Bone marrow (tissue), 2 donors: ENCODE results near the gene SEPTIN10.
A peak's percentile ranks its signal among the peaks of the same experiment; 100 is the strongest.
"Not testable (repeated sequence)": the region's sequence is repeated elsewhere in the genome, so short reads cannot be mapped to it uniquely, and the experiment has no call there.

Experiments
- DNase-seq, 2 donors: peaks; one replicate each; lab custom pipeline; 2025; lab: John Stamatoyannopoulos, UW

The SEPTIN10 gene

GRCh38 chr2:109602617-109603188 is 11.1 kb downstream of the SEPTIN10 start:
- DNase-seq, result no peak

- DNase-seq, result no peak
Measured at GRCh38 chr2:109601783-109602182, 12.0 kb downstream of the SEPTIN10 start.

- DNase-seq, result no peak
Measured at GRCh38 chr2:109597283-109597682, 16.5 kb downstream of the SEPTIN10 start.

- no peak for DNase-seq
Measured at GRCh38 chr2:109595644-109596043, 18.1 kb downstream of the SEPTIN10 start.

- no peak for DNase-seq
Measured at GRCh38 chr2:109594246-109594885, 19.4 kb downstream of the SEPTIN10 start.

GRCh38 chr2:109592905-109593304 is 20.9 kb downstream of the SEPTIN10 start:
- no peak for DNase-seq

GRCh38 chr2:109591206-109591605 is 22.6 kb downstream of the SEPTIN10 start:
- DNase-seq, result no peak

- no peak for DNase-seq
Measured at GRCh38 chr2:109586687-109587086, 27.1 kb downstream of the SEPTIN10 start.

GRCh38 chr2:109582928-109583895 is 30.6 kb downstream of the SEPTIN10 start:
- DNase-seq, result no peak

- DNase-seq, result not testable (repeated sequence)
Measured at GRCh38 chr2:109577630-109578029, 36.1 kb downstream of the SEPTIN10 start.

- DNase-seq, result no peak
Measured at GRCh38 chr2:109575373-109575772, 38.4 kb downstream of the SEPTIN10 start.

GRCh38 chr2:109563980-109564550 is 49.7 kb downstream of the SEPTIN10 start:
- no peak for DNase-seq

- DNase-seq, result no peak
Measured at GRCh38 chr2:109563288-109563687, 50.5 kb downstream of the SEPTIN10 start.

- DNase-seq, result no peak
Measured at GRCh38 chr2:109562421-109562820, 51.3 kb downstream of the SEPTIN10 start.

GRCh38 chr2:109560265-109560664 is 53.5 kb downstream of the SEPTIN10 start:
- DNase-seq, result no peak

- DNase-seq, result peak in 1 of 2 donors; percentile 89
Measured at GRCh38 chr2:109558076-109558882, 55.5 kb downstream of the SEPTIN10 start.

GRCh38 chr2:109557309-109557708 is 56.5 kb downstream of the SEPTIN10 start:
- DNase-seq, result no peak

- DNase-seq, result no peak
Measured at GRCh38 chr2:109555346-109555900, 58.3 kb downstream of the SEPTIN10 start.

GRCh38 chr2:109554758-109555157 is 59.0 kb downstream of the SEPTIN10 start:
- DNase-seq, result peak in 1 of 2 donors; percentile 25

- no peak for DNase-seq
Measured at GRCh38 chr2:109549016-109549590, 64.7 kb downstream of the SEPTIN10 start.

- no peak for DNase-seq
Measured at GRCh38 chr2:109547280-109547679, 66.5 kb downstream of the SEPTIN10 start.
